GM20000 (cell line): ENCODE measurements around the gene ERC1.

Experiments
- DNase-seq: peaks from one replicate; pipeline ENCODE4 v3.0.0; 2012; ENCODE audit warnings: low spot score
- CTCF ChIP-seq: IDR thresholded peaks from 2 replicates; pipeline ENCODE4 v1.5.1; 2012; ENCODE audit warnings: mild to moderate bottlenecking, control low read depth; ENCODE audit errors: extremely low read depth, missing control alignments

The ERC1 gene

GRCh38 chr12:1007994-1008393 is 17.0 kb downstream of the ERC1 start:
- TF ChIP-seq CTCF, result no peak
- DNase-seq, result no peak

- no peak for TF ChIP-seq CTCF
These were observed 20.1 kb downstream of the ERC1 start for GRCh38 chr12:1011091-1011490.

GRCh38 chr12:1013618-1014489 is 22.8 kb downstream of the ERC1 start:
- no peak for DNase-seq
- no peak for TF ChIP-seq CTCF

More at GRCh38 chr12:1011091-1011490, 20.1 kb downstream of the ERC1 start:
- no peak for DNase-seq

GRCh38 chr12:1019283-1019682 is 28.3 kb downstream of the ERC1 start:
- no peak for DNase-seq
- no peak for TF ChIP-seq CTCF

- no peak for TF ChIP-seq CTCF
- DNase-seq, result no peak
These were observed 29.4 kb downstream of the ERC1 start for GRCh38 chr12:1020389-1020788.

GRCh38 chr12:1022032-1022970 is 31.3 kb downstream of the ERC1 start:
- no peak for DNase-seq
- no peak for TF ChIP-seq CTCF

GRCh38 chr12:1030779-1031178 is 39.8 kb downstream of the ERC1 start:
- no peak for DNase-seq
- TF ChIP-seq CTCF, result no peak
